Measurements from ENCODE around the gene VAC14. TPM values are rescaled to one million over a fixed set of nuclear protein-coding genes. Genes with fewer than 3 reads are reported as not detected.

Gene VAC14
- total and polyA plus RNA-seq, 5 donors, result 18.2 to 27.4 (median 23.0) TPM

DNA sequence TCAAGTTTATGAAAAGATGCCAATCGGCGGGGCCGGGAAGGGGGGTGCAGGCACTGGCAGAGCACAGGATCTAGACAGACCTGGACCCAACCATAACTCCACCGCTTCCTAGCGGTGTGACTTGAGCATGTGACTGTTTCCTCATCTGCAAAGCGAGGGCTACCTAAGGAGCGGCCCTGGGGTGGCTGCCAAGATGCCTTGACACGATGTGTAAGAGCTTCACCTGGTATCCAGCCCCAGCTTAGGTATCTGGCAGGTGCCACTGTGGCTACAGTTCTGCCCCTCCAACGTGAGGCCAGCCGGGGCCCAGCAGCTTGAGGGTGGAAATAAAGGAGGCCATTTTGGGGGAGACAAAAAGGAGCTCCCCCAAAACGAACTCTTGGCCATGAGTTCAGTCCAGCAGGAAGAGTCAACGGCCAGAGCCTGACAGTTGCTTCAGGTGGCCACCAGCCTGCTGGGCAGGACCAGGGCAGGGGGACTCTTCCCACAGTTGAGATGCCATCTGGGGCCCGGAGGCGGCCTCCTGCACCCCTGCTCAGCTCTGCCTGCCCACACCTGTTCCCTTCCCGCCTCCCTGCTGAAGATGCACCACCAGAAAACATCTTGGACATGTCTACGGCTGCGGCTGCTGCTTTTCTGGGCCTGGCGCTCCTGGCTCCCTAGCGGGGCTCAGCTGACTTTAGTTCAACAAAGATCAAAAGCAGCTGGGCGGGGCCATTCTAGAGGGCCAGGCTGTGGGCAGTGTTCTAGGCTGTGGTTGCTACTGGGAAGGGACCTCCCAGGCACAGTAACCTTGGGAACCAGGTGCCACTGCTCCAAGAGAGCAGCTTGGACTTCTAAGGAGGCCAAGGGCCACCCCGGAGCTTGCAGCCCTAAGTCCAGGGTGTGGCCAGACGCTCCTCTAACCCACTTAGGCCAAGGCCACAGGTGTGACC is 111.7 kb downstream of the VAC14 start:
- DNase-seq, result peak; percentile 21 to 78 (median 68)
- intact Hi-C loops (cut with DNase I), result loop anchor here in 3 of 4 donors (5.0 to 10.0 kb wide), 3 partner anchors 45 to 85 kb away; no protein-coding TSS in a partner anchor
- peaks cover 48% of the 10 kb centered on the region for H3K4me1 ChIP-seq (ENCODE audit: control insufficient read depth, insufficient read depth, low read length)
- ATAC-seq, result no peak
- 84% methylated on average over 22 of the region's 22 CpGs for WGBS
- H3K27ac ChIP-seq (ENCODE audit: low read length), result peak overlapping the region; percentile 91
- no peaks in the 10 kb centered on the region for H3K27me3 ChIP-seq (ENCODE audit: control insufficient read depth, insufficient read depth)
- no peak overlapping the region for H3K4me3 ChIP-seq (ENCODE audit: low read length)
- no peaks in the 10 kb centered on the region for H3K9me3 ChIP-seq (ENCODE audit: control insufficient read depth, low read length)

DNA sequence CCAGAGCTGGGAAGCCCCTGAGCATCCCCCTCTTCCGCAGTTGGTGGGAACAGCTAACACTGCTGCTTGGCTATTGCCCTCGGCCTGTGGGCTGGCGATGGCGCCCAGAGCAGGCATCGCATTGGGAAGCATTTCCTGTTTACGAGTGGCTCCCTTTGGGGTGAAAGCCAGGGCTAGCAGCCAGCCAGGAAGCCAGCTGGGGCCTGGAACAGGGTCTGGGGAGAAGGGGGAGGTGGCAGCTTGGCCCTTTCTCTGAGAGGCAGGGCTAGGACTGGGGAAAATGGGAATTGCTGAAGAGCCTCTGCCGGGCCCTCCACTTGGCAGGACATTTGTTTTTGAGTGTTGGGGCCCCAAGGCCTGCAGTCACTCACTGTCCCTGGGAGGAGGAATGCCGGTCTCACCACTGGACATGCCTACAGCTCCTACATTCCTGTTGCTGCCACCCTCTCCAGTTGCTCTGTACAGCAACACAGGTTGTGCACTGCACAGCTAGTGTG is 112.7 kb downstream of the VAC14 start:
- Histone ChIP-seq H3K4me1 (ENCODE audit: control insufficient read depth, insufficient read depth, low read length) (peaks cover 46% of the 10 kb centered on the region), H3K4me3 (ENCODE audit: low read length) (no peak overlapping the region), H3K9me3 (ENCODE audit: control insufficient read depth, low read length) (no peaks in the 10 kb centered on the region), H3K27ac (ENCODE audit: low read length) (peak overlapping the region; percentile 91), H3K27me3 (ENCODE audit: control insufficient read depth, insufficient read depth) (no peaks in the 10 kb centered on the region)
- DNase-seq (peak; percentile 76 to 94 (median 92)), ATAC-seq (peak; percentile 8 to 40)
- intact Hi-C loops (cut with DNase I), result loop anchor here in 3 of 4 donors (5.0 to 10.0 kb wide), 3 partner anchors 47 to 87 kb away; no protein-coding TSS in a partner anchor
- 12% methylated on average over 8 of the region's 8 CpGs for WGBS

DNA sequence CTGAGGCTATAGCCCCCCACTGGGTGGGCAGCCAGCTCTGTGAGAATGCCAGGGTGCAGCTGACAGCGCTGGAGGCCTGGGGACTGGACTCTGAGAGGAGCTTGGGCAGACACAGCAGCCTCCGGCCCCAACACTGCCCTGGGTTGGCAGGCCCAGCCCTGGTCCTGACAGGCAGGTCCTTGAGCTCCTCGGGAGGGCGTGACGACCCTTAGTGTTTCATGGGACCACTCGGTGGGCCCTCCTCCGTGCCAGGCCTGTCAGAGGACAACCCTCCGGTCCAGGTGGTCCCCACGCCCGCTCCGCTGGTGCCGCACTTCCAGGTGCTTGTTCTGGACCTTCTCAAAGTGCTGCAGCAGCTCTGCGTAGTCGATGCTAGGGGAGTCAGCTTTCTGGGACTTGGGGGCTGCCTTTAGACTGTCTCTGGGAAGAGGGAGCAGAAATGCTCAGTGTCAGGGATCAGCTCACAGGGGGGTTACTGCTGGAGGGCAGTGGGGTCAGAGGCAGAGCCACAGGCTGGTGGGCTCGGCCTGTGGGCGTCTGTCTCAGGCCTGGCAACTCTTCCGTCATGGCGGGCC is 113.2 kb downstream of the VAC14 start:
- intact Hi-C loops (cut with DNase I), result loop anchor here in 3 of 4 donors (5.0 to 10.0 kb wide), 3 partner anchors 47 to 87 kb away; no protein-coding TSS in a partner anchor
- H3K27ac ChIP-seq (ENCODE audit: low read length), result peak overlapping the region; percentile 91
- no peak for ATAC-seq
- peaks cover 44% of the 10 kb centered on the region for H3K4me1 ChIP-seq (ENCODE audit: control insufficient read depth, insufficient read depth, low read length)
- 71% methylated on average over 18 of the region's 18 CpGs for WGBS
- DNase-seq, result peak; percentile 27 to 70 (median 68)
- H3K27me3 ChIP-seq (ENCODE audit: control insufficient read depth, insufficient read depth), result no peaks in the 10 kb centered on the region
- no peaks in the 10 kb centered on the region for H3K9me3 ChIP-seq (ENCODE audit: control insufficient read depth, low read length)
- no peak overlapping the region for H3K4me3 ChIP-seq (ENCODE audit: low read length)

DNA sequence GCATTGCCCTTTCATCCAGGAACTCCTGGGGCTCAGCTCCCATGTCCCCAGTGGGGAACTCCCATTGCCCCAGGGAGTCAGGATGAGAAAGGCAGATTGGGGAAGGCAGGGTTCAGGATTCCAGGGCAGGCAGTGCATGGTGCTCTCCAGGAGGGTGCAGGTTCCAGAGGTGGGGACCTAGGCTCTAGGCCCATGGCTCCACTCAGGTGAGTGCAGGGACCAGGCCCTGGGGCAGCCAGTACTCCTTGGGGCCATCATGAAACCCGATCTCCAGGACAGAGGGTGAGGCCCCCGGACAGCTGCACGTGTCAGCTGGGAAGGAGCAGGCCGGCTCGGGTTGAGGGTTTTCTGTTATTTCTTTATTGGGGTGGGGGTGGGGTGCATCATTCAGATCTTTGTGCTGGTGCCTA is 113.9 kb downstream of the VAC14 start:
- intact Hi-C loops (cut with DNase I), result loop anchor here in 3 of 4 donors (5.0 to 10.0 kb wide), 3 partner anchors 48 to 88 kb away; no protein-coding TSS in a partner anchor
- H3K9me3 ChIP-seq (ENCODE audit: control insufficient read depth, low read length), result no peaks in the 10 kb centered on the region
- DNase-seq (peak; percentile 19 to 50 (median 37)), ATAC-seq (no peak)
- 42% methylated on average over 5 of the region's 5 CpGs for WGBS
- H3K27ac ChIP-seq (ENCODE audit: low read length), result peak overlapping the region; percentile 91
- peaks cover 39% of the 10 kb centered on the region for H3K4me1 ChIP-seq (ENCODE audit: control insufficient read depth, insufficient read depth, low read length)
- no peaks in the 10 kb centered on the region for H3K27me3 ChIP-seq (ENCODE audit: control insufficient read depth, insufficient read depth)
- no peak overlapping the region for H3K4me3 ChIP-seq (ENCODE audit: low read length)

DNA sequence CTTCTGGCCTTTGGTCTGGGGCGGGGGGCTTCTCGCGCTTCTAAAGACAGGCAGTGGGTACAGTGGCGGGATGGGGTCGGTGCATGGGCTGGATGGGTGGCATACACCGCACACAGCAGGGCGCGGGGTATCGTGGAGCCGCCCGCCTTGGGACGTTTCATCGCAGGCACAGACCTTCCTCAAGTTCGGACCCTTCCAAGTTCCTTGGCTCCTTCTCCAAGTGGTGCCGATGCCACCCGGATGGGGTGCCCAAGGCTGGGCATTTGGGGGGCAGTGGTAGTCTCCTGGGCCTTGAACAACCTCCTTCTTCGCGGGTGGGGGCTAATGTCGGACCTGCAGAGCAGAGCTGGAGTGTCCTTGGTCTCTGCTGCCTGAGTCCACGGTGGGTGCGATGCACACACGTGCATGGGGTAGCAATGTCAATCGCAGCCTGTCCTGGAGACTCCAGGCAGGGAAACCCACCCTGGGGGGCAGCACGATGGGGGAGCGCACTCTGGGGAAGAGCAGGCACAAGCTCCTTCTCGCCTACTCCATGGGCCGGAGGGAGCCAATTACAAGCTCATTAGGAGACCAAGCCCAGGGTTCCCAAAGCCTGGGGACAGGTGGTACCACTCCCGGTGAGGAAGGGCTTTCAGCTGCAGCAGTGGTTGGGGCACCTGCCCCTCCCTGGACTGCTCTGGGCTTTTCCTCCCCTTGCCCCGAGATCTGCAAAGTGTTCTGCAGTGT is 114.4 kb downstream of the VAC14 start:
- intact Hi-C loops (cut with DNase I), result loop anchor here in 3 of 4 donors (5.0 to 10.0 kb wide), 3 partner anchors 48 to 88 kb away; no protein-coding TSS in a partner anchor
- Histone ChIP-seq H3K9me3 (ENCODE audit: control insufficient read depth, low read length) (no peaks in the 10 kb centered on the region), H3K27ac (ENCODE audit: low read length) (peak overlapping the region; percentile 66), H3K27me3 (ENCODE audit: control insufficient read depth, insufficient read depth) (no peaks in the 10 kb centered on the region), H3K4me1 (ENCODE audit: control insufficient read depth, insufficient read depth, low read length) (peaks cover 37% of the 10 kb centered on the region), H3K4me3 (ENCODE audit: low read length) (peak overlapping the region; percentile 84)
- ATAC-seq, result peak in 1 of 2 donors; percentile 0
- 51% methylated on average over 29 of the region's 29 CpGs for WGBS
- peak in 1 of 3 donors; percentile 63 for DNase-seq

DNA sequence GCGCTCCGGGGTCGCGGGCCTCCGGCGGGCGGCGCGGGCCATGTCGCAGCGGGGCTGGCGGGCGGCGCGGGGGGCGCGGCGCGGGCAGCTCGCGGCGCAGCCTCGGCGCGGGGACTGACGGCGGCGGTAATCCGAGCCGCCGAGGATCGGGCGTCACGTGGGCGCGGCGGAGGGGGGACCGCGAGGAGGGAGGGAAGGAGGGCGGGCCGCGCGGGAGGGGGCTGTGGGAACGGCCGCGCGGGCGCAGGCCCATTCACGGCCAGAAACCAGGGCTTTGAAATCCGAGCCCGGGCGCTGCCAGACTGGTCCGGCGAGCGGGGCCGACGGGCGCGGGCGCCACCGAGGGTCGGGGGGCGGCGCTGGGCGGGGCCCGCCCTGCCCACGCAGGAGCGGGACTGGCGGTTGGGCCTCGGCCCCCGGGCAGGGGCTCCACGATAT is 115.0 kb downstream of the VAC14 start, which contains the start of gene MTSS2:
MTSS2 (minus strand) TSS at position 116 of the 438 bp plus-strand sequence. CDS start 262 bp downstream, outside the sequence.
- WGBS, result under 1% methylated on average over 72 of the region's 72 CpGs
- ATAC-seq, result peak; percentile 57 to 62

DNA sequence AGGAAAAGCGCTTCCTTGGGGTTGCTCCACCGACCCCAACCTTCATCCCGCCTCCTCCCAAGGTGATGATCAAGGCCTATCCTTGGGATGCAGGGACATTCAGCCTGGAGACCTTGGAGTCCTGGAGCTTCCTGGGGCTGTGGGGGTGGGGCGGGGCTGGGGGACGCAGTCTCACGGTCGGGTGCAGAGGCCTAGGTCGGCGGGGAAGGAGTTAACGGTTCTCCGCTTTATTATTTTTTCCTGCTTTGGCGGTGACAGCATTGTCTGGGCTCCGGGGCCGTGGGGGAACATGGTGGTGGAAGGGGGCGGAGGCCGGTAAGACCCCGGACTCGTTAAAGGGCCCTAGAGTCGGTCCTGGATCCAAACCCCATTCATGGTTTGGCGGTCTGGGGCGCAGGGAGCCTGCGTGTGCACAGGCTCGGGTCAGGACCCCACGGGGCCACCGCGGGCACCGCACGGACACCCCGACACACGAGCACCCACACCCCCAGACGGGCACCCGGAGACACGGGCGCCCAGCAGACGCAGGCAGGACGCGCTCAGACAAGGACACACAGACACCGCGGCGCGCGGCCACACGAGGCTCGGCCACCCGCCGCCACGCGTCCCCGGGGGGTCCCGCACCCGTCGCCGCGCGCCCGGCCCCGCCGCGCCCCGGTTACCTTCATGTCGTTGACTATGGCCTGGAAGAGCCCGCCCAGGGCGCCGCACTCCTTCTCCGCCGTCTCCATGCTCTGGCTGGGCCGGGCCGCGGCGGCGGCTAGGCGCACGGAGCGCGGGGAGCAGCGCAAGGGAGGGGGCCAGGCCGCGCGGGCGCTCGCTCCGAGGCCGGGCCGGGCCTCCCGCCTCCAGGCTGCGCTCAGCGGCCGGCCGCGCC is 115.7 kb downstream of the VAC14 start:
- peak overlapping the region; percentile 65 for H3K27ac ChIP-seq (ENCODE audit: low read length)
- H3K4me3 ChIP-seq (ENCODE audit: low read length), result peak overlapping the region; percentile 84
- WGBS, result 1% methylated on average over 90 of the region's 90 CpGs
- intact Hi-C loops (cut with DNase I), result loop anchor here in 3 of 4 donors (5.0 to 10.0 kb wide), 3 partner anchors 50 to 90 kb away; no protein-coding TSS in a partner anchor
- peaks cover 32% of the 10 kb centered on the region for H3K4me1 ChIP-seq (ENCODE audit: control insufficient read depth, insufficient read depth, low read length)
- DNase-seq (peak; percentile 32 to 77 (median 73)), ATAC-seq (peak in 1 of 2 donors; percentile 0)
- H3K9me3 ChIP-seq (ENCODE audit: control insufficient read depth, low read length), result no peaks in the 10 kb centered on the region
- H3K27me3 ChIP-seq (ENCODE audit: control insufficient read depth, insufficient read depth), result no peaks in the 10 kb centered on the region

More for the DNA sequence above, 115.0 kb downstream of the VAC14 start, which contains the start of gene MTSS2:
- intact Hi-C loops (cut with DNase I), result loop anchor here in 3 of 4 donors (5.0 to 10.0 kb wide), 3 partner anchors 49 to 89 kb away; no protein-coding TSS in a partner anchor
- no peaks in the 10 kb centered on the region for H3K27me3 ChIP-seq (ENCODE audit: control insufficient read depth, insufficient read depth)
- no peaks in the 10 kb centered on the region for H3K9me3 ChIP-seq (ENCODE audit: control insufficient read depth, low read length)
- H3K27ac ChIP-seq (ENCODE audit: low read length), result peak within 1 kb of the TSS; percentile 66
- peaks cover 35% of the 10 kb centered on the region for H3K4me1 ChIP-seq (ENCODE audit: control insufficient read depth, insufficient read depth, low read length)
- peak within 1 kb of the TSS; percentile 84 for H3K4me3 ChIP-seq (ENCODE audit: low read length)
- DNase-seq, result peak; percentile 86 to 95 (median 94)

DNA sequence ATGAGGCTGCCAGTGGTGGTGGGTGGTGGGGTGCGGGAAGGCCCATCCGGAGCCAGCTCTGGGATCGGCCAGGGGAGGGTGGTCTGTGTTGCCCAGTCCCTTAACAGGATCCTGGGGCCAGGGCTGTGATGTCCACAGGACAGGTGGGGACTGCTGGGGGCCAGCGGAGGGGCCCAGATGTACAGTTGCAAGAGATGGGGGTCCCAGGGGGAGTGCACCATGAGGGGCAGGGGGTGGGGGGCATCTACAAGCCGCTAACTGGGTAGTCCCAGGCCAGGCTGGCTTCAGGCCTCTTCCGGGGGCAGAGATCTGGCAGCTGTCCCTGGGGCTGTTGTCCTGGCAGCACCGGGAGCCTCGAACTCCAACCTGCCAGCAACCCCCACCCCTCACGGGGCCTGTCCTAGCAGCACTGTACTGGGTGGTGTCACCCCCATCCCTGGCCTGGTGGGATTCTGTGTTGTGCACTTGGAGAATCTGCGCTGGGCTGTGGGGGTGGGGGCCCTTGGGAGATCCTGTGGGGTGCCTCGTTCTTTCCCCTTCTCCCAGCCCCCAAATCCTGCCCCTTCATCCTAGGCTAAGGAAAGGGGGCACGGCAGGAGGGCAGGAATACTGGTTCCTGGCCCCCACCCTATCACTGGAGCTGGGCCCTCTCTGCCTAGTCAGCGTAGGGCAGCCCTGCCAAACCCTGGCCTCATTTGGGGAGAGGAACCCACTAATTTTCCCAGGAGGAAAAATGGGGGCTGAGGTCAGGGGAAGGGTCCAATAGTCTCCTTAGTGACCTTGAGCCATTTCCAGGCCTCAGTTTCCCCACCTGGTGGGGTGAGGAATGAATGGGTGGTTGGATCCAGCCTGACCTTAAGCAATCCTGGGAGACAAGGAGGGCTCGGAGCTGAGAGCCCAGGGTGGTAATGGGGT is 116.6 kb downstream of the VAC14 start:
- intact Hi-C loops (cut with DNase I), result loop anchor here (5.0 to 10.0 kb wide), 5 partner anchors 50 to 90 kb away; no protein-coding TSS in a partner anchor
- peaks cover 28% of the 10 kb centered on the region for H3K4me1 ChIP-seq (ENCODE audit: control insufficient read depth, insufficient read depth, low read length)

More for the DNA sequence above, 116.6 kb downstream of the VAC14 start:
- Histone ChIP-seq H3K27me3 (ENCODE audit: control insufficient read depth, insufficient read depth) (no peaks in the 10 kb centered on the region), H3K9me3 (ENCODE audit: control insufficient read depth, low read length) (no peaks in the 10 kb centered on the region), H3K27ac (ENCODE audit: low read length) (peak overlapping the region; percentile 7), H3K4me3 (ENCODE audit: low read length) (peak overlapping the region; percentile 84)
- WGBS, result 44% methylated on average over 14 of the region's 14 CpGs
- ATAC-seq (no peak), DNase-seq (peak; percentile 25 to 80 (median 68))
